H9 (cell line): ENCODE results near the gene ARFGAP1. TPM values are rescaled to one million over a fixed set of nuclear protein-coding genes. Genes with fewer than 3 reads are reported as not detected.

Experiments
- DNase-seq: peaks from one replicate; pipeline ENCODE4 v3.0.0-alpha.2; 2017
- H2AFZ ChIP-seq: one replicate; pipeline ENCODE4 v1.6.1; 2013; ENCODE audit warnings: mild to moderate bottlenecking, low read length, control low read depth, moderate library complexity
- H2AK5ac ChIP-seq: 2 replicates; pipeline ENCODE4 v1.6.1; 2013; ENCODE audit warnings: low read length, control low read depth, mixed read lengths; ENCODE audit not compliant: insufficient read length
- H2BK120ac ChIP-seq: one replicate; pipeline ENCODE4 v1.6.1; 2013; ENCODE audit warnings: low read depth, mild to moderate bottlenecking, low read length, control low read depth, inconsistent platforms; ENCODE audit not compliant: poor library complexity, severe bottlenecking
- H2BK12ac ChIP-seq: 2 replicates; pipeline ENCODE4 v1.6.1; 2013; ENCODE audit warnings: low read length, control low read depth, mixed read lengths, low read depth; ENCODE audit not compliant: insufficient read length
- H2BK15ac ChIP-seq: 2 replicates; pipeline ENCODE4 v1.6.1; 2013; ENCODE audit warnings: low read depth, low read length, control low read depth
- H2BK20ac ChIP-seq: one replicate; pipeline ENCODE4 v1.6.1; 2013; ENCODE audit warnings: low read depth, mild to moderate bottlenecking, low read length, control low read depth, inconsistent platforms; ENCODE audit not compliant: poor library complexity, severe bottlenecking
- H2BK5ac ChIP-seq: 2 replicates; pipeline ENCODE4 v1.6.1; 2013; ENCODE audit warnings: low read length, control low read depth, mixed read lengths; ENCODE audit not compliant: insufficient read length
- H3K14ac ChIP-seq: 2 replicates; pipeline ENCODE4 v1.6.1; 2013; ENCODE audit warnings: low read length, control low read depth; ENCODE audit not compliant: insufficient read depth
- H3K18ac ChIP-seq: 2 replicates; pipeline ENCODE4 v1.6.1; 2013; ENCODE audit warnings: low read depth, mild to moderate bottlenecking, mixed read lengths, low read length, control low read depth; ENCODE audit not compliant: insufficient read length
- H3K23ac ChIP-seq: 2 replicates; pipeline ENCODE4 v1.6.1; 2013; ENCODE audit warnings: low read length, control low read depth, mixed read lengths, low read depth; ENCODE audit not compliant: insufficient read length
- H3K23me2 ChIP-seq: 2 replicates; pipeline ENCODE4 v1.6.1; 2013; ENCODE audit warnings: low read depth, mild to moderate bottlenecking, mixed read lengths, low read length, control low read depth; ENCODE audit not compliant: insufficient read length, poor library complexity, severe bottlenecking
- H3K27ac ChIP-seq: 2 replicates; pipeline ENCODE4 v1.5.1; 2013; ENCODE audit warnings: low read length, control low read depth, mixed read lengths, low read depth; ENCODE audit not compliant: insufficient read length
- H3K27me3 ChIP-seq: 2 replicates; pipeline ENCODE4 v1.6.1; 2013; ENCODE audit warnings: low read length, control low read depth, inconsistent platforms; ENCODE audit not compliant: insufficient read depth
- H3K4ac ChIP-seq: 2 replicates; pipeline ENCODE4 v1.6.1; 2013; ENCODE audit warnings: low read depth, mild to moderate bottlenecking, control low read depth, inconsistent platforms, low read length, moderate library complexity
- H3K4me1 ChIP-seq: 2 replicates; pipeline ENCODE4 v1.6.1; 2013; ENCODE audit warnings: low read length, control low read depth, inconsistent platforms; ENCODE audit not compliant: insufficient read depth
- H3K4me2 ChIP-seq: 2 replicates; pipeline ENCODE4 v1.6.1; 2013; ENCODE audit warnings: low read length, control low read depth, mixed read lengths; ENCODE audit not compliant: insufficient read length, insufficient read depth
- H3K56ac ChIP-seq: 2 replicates; pipeline ENCODE4 v1.6.1; 2013; ENCODE audit warnings: low read depth, mild to moderate bottlenecking, mixed read lengths, low read length, control low read depth; ENCODE audit not compliant: insufficient read length
- H3K79me1 ChIP-seq: 2 replicates; pipeline ENCODE4 v1.6.1; 2013; ENCODE audit warnings: low read depth, mild to moderate bottlenecking, moderate library complexity, low read length, control low read depth, inconsistent platforms; ENCODE audit not compliant: insufficient read depth, poor library complexity, severe bottlenecking
- H3K79me2 ChIP-seq: 2 replicates; pipeline ENCODE4 v1.6.1; 2013; ENCODE audit warnings: low read length, control low read depth, inconsistent platforms; ENCODE audit not compliant: insufficient read depth
- H3K9ac ChIP-seq: 2 replicates; pipeline ENCODE4 v1.6.1; 2013; ENCODE audit warnings: low read length, control low read depth, mixed read lengths; ENCODE audit not compliant: insufficient read length; ENCODE audit errors: extremely low read depth
- H3K9me3 ChIP-seq: one replicate; pipeline ENCODE4 v1.6.1; 2013; ENCODE audit warnings: low read depth, low read length, inconsistent platforms; ENCODE audit not compliant: control insufficient read depth
- H3T11ph ChIP-seq: one replicate; pipeline ENCODE4 v1.6.1; 2013; ENCODE audit warnings: mild to moderate bottlenecking, low read length, control low read depth, inconsistent platforms
- H4K20me1 ChIP-seq: one replicate; pipeline ENCODE4 v1.6.1; 2013; ENCODE audit not compliant: control insufficient read depth, insufficient read length, insufficient read depth
- H4K5ac ChIP-seq: 2 replicates; pipeline ENCODE4 v1.6.1; 2013; ENCODE audit warnings: low read depth, mild to moderate bottlenecking, mixed read lengths, low read length, control low read depth; ENCODE audit not compliant: insufficient read length
- H4K8ac ChIP-seq: replicated peaks from 2 replicates; pipeline ENCODE4 v1.6.1; 2013; ENCODE audit warnings: low read length, control low read depth, mixed read lengths, low read depth; ENCODE audit not compliant: insufficient read length
- H4K91ac ChIP-seq: 2 replicates; pipeline ENCODE4 v1.6.1; 2013; ENCODE audit warnings: low read depth, mild to moderate bottlenecking, moderate library complexity, mixed read lengths, low read length, control low read depth; ENCODE audit not compliant: insufficient read length
- H3K27ac Mint-ChIP-seq, 3 experiments: 2 replicates in 2 of 3; 3 replicates in 1 of 3; pipeline ENCODE4 v1.8.0; 2020 to 2021; ENCODE audit warnings: mixed read lengths in 3 of 3, mild to moderate bottlenecking in 1 of 3, moderate library complexity in 1 of 3
- H3K27me3 Mint-ChIP-seq: 2 replicates; pipeline ENCODE4 v1.8.0; 2021; ENCODE audit warnings: low read depth, mild to moderate bottlenecking, moderate library complexity, mixed read lengths
- H3K36me3 Mint-ChIP-seq, 3 experiments: 2 replicates in 2 of 3; 3 replicates in 1 of 3; pipeline ENCODE4 v1.8.0; 2020 to 2021; ENCODE audit warnings: low read depth in 3 of 3, mixed read lengths in 3 of 3; ENCODE audit not compliant: insufficient read depth in 1 of 3
- H3K4me1 Mint-ChIP-seq, 2 experiments: 2 replicates each; pipeline ENCODE4 v1.8.0; 2020; ENCODE audit warnings: mixed read lengths in 2 of 2
- H3K4me3 Mint-ChIP-seq, 2 experiments: 2 replicates in 1 of 2; 3 replicates in 1 of 2; pipeline ENCODE4 v1.8.0; 2020 to 2021; ENCODE audit warnings: mild to moderate bottlenecking in 2 of 2, mixed read lengths in 2 of 2, moderate library complexity in 1 of 2
- H3K9me3 Mint-ChIP-seq, 2 experiments: 2 replicates in 1 of 2; 3 replicates in 1 of 2; pipeline ENCODE4 v1.8.0; 2020; ENCODE audit warnings: mild to moderate bottlenecking in 2 of 2, mixed read lengths in 2 of 2, moderate library complexity in 1 of 2
- WGBS: extraction: QIAGEN DNeasy Blood & Tissue Kit; methylation state at CpG from one replicate; pipeline ENCODE4 v1.1.7; 2013; ENCODE audit warnings: missing lambda C conversion rate, low lambda C conversion rate, mixed read lengths; ENCODE audit not compliant: insufficient read length; ENCODE audit errors: extremely low coverage; 5-methylcytosine and 5-hydroxymethylcytosine counted together
- total RNA-seq: library from RNA; stranded (reverse); gene quantifications from 2 replicates; pipeline ENCODE4 v1.2.1, GENCODE V29; 2021
- TF ChIP-seq, protein P1 (sequence below): fragments of 200-600 bp; sonication (generic); conservative IDR thresholded peaks from 3 replicates; pipeline ENCODE4 v1.8.0; 2021; ENCODE audit warnings: antibody characterized with exemption, mild to moderate bottlenecking

The ARFGAP1 gene
- total RNA-seq, 1 experiment from 2014 or later = 114 TPM

GRCh38 chr20:63280929-63281545 lies 8.4 kb downstream of the ARFGAP1 start:
- 0 out of 7 replicates have a peak overlapping the region, but pooled peaks of 1 of the 3 experiments have one; percentile 60 for H3K27ac Mint-ChIP-seq
- DNase-seq = peak; percentile 68
- Histone ChIP-seq H4K5ac (no peak overlapping the region), H3K23me2 (peaks cover 3% of the 10 kb centered on the region), H3K9ac (no peak overlapping the region), H2BK20ac (no peak overlapping the region), H3K14ac (no peak overlapping the region; the same call in 1 of the 2 replicates), H4K91ac (no peak overlapping the region), H3K79me2 (no peaks in the 10 kb centered on the region; the same call in 1 of the 2 replicates), H2BK15ac (no peak overlapping the region), H3K4me1 (no peaks in the 10 kb centered on the region), H3K18ac (no peak overlapping the region), H3K4me2 (no peak overlapping the region), H3K4ac (no peak overlapping the region), H3K27ac (no peak overlapping the region), H2BK12ac (no peak overlapping the region), H4K20me1 (no peaks in the 10 kb centered on the region), H4K8ac (no peak overlapping the region), H2AFZ (no peak overlapping the region), H3K56ac (no peak overlapping the region), H2BK5ac (no peak overlapping the region), H2BK120ac (no peak overlapping the region), H3K79me1 (no peaks in the 10 kb centered on the region), H3T11ph (no peak overlapping the region), H2AK5ac (no peak overlapping the region), H3K27me3 (no peaks in the 10 kb centered on the region), H3K9me3 (no peaks in the 10 kb centered on the region), H3K23ac (no peak overlapping the region)
- TF ChIP-seq, protein P1, sequence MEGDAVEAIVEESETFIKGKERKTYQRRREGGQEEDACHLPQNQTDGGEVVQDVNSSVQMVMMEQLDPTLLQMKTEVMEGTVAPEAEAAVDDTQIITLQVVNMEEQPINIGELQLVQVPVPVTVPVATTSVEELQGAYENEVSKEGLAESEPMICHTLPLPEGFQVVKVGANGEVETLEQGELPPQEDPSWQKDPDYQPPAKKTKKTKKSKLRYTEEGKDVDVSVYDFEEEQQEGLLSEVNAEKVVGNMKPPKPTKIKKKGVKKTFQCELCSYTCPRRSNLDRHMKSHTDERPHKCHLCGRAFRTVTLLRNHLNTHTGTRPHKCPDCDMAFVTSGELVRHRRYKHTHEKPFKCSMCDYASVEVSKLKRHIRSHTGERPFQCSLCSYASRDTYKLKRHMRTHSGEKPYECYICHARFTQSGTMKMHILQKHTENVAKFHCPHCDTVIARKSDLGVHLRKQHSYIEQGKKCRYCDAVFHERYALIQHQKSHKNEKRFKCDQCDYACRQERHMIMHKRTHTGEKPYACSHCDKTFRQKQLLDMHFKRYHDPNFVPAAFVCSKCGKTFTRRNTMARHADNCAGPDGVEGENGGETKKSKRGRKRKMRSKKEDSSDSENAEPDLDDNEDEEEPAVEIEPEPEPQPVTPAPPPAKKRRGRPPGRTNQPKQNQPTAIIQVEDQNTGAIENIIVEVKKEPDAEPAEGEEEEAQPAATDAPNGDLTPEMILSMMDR = peak; percentile 69
- WGBS = no CpG with 5 or more reads among the region's 19 CpGs
- H3K4me1 Mint-ChIP-seq = no peaks in the 10 kb centered on the region
- H3K4me3 Mint-ChIP-seq = no peak overlapping the region
- H3K9me3 Mint-ChIP-seq = no peaks in the 10 kb centered on the region
- no peaks in the 10 kb centered on the region for H3K27me3 Mint-ChIP-seq
- H3K36me3 Mint-ChIP-seq = peaks cover 18 to 72% (median 65%) of the 10 kb centered on the region in 3 experiments; a peak in 6 of 7 replicates
